ENCODE results near the gene IVD.

DNA sequence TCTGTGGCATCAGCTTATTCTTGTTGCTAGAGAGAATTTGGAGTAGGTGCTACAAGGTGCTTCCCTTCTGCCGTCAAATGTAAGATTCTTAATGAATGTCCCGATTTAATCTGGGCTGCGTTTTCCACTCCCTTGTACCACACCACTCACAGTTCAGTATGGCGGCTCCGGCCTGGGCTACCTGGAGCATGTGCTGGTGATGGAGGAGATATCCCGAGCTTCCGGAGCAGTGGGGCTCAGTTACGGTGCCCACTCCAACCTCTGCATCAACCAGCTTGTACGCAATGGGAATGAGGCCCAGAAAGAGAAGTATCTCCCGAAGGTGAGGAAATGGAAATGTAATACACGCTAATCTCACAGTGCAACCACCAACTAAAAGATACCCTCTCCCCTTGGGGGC is 4.9 kb downstream of the IVD start:
- TF ChIP-seq, protein P1, sequence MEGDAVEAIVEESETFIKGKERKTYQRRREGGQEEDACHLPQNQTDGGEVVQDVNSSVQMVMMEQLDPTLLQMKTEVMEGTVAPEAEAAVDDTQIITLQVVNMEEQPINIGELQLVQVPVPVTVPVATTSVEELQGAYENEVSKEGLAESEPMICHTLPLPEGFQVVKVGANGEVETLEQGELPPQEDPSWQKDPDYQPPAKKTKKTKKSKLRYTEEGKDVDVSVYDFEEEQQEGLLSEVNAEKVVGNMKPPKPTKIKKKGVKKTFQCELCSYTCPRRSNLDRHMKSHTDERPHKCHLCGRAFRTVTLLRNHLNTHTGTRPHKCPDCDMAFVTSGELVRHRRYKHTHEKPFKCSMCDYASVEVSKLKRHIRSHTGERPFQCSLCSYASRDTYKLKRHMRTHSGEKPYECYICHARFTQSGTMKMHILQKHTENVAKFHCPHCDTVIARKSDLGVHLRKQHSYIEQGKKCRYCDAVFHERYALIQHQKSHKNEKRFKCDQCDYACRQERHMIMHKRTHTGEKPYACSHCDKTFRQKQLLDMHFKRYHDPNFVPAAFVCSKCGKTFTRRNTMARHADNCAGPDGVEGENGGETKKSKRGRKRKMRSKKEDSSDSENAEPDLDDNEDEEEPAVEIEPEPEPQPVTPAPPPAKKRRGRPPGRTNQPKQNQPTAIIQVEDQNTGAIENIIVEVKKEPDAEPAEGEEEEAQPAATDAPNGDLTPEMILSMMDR (IDR thresholded peaks at IDR 0.05; ENCODE audit: low read depth, low read length, poor library complexity, severe bottlenecking): no peak
- no peak for TF ChIP-seq EZH2phosphoT487 (IDR thresholded peaks at IDR 0.05; ENCODE audit: borderline replicate concordance, low read length)

All from DOHH2 (cell line).